Measurements from ENCODE around the gene SCD5. TPM values are rescaled to one million over a fixed set of nuclear protein-coding genes. Genes with fewer than 3 reads are reported as not detected.

The SCD5 gene
- total and polyA plus RNA-seq, 9 of the 15 experiments (the other 6 are each of a cell fraction or from before 2014, with no cell fraction given) = 0.01 to 0.20 (median 0.03) TPM; not detected in 5

DNA sequence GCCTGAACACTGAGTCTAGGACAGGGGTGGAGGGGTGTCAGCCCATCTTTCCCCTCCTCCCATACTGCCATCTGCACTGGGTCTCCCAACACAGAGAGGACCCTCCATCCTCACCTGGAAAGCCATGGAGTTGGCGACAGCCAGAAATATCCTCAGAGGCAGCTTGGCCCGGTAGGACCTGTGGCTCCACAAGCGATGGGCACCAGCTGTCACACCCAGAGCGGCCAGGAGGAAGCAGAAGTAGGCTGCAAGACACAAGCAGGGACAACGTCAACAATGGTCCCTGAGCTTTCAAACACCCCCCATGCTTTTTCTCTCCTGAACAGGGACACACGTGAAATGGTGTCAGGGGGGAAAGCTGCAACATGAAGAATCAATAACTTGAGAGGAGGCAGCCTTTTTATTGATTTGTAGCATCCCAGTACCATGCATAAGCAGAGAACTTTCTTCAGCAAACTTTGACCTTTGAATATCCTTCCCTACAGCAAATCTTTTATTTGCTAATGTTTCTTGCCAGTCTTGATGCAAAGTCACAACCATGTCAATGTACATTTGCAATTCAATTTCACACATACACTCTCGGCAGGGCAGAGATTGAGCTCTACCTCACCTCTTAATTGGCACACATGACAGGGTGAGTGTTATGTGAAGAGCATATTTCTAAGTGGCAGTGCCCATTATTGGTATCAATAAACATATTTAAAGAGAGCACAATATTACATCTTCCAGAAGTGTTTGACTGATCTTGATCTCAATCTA is 93.2 kb downstream of the SCD5 start:
- CTCF ChIA-PET (ENCODE audit: low intra/inter-chr PET ratio) = no interaction called here
- Histone ChIP-seq H3K4me3 (no peak overlapping the region), H3K4me1 (replicated peaks in 1 of 2; ENCODE audit: control insufficient read depth in 2 of 2, insufficient read depth in 2 of 2, low read length in 2 of 2) (no peaks in the 10 kb centered on the region), H3K4me2 (ENCODE audit: insufficient read depth, low read length) (no peak overlapping the region), H3K9me1 (ENCODE audit: control insufficient read depth, insufficient read depth, low read length) (no peaks in the 10 kb centered on the region), H3K27me3 (ENCODE audit: control insufficient read depth in 2 of 2, insufficient read depth in 2 of 2, low read length in 2 of 2) (no peaks in the 10 kb centered on the region; a peak in 1 of 5 replicates), H3K9me3 (replicated peaks; ENCODE audit: control insufficient read depth, insufficient read depth, low read depth, low read length) (no peaks in the 10 kb centered on the region), H4K20me1 (replicated peaks; ENCODE audit: control insufficient read depth, insufficient read depth, low read length) (no peaks in the 10 kb centered on the region), H3K36me3 (ENCODE audit: control insufficient read depth, insufficient read depth, low read length) (no peaks in the 10 kb centered on the region), H3K79me2 (ENCODE audit: control insufficient read depth, insufficient read depth, low read length) (no peaks in the 10 kb centered on the region), H2AFZ (ENCODE audit: low read depth, low read length) (no peak overlapping the region), H3K9ac (ENCODE audit: insufficient read depth in 1 of 2, low read depth in 2 of 2, low read length in 2 of 2) (no peak overlapping the region), H3K27ac (ENCODE audit: extremely low read depth, low read depth, low read length) (no peak overlapping the region)
- DNase-seq (ENCODE audit: extremely low read depth in 1 of 4, low spot score in 3 of 4) (no peak), ATAC-seq (no peak), FAIRE-seq (no peak)
- WGBS (ENCODE audit: insufficient coverage, low coverage, missing lambda C conversion rate) = 2% methylated on average over 7 of the region's 7 CpGs
- in situ Hi-C loops (cut with MboI) = no loop called here
- TF ChIP-seq, protein P1, sequence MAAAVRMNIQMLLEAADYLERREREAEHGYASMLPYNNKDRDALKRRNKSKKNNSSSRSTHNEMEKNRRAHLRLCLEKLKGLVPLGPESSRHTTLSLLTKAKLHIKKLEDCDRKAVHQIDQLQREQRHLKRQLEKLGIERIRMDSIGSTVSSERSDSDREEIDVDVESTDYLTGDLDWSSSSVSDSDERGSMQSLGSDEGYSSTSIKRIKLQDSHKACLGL (CRISPR knock-in tag; IDR thresholded peaks at IDR 0.05; ENCODE audit: borderline replicate concordance, poor library complexity, severe bottlenecking) = no peak
- TF ChIP-seq BACH1 (tag; IDR thresholded peaks at IDR 0.05) (no peak), SMARCE1 (IDR thresholded peaks at IDR 0.05) (no peak), RBM15 (IDR thresholded peaks at IDR 0.05; ENCODE audit: insufficient read depth, low read length) (no peak), CSDE1 (IDR thresholded peaks at IDR 0.05) (no peak), HNRNPK (IDR thresholded peaks at IDR 0.05; ENCODE audit: low read depth, low read length, poor library complexity, severe bottlenecking) (no peak)
- TF ChIP-seq, protein P2, sequence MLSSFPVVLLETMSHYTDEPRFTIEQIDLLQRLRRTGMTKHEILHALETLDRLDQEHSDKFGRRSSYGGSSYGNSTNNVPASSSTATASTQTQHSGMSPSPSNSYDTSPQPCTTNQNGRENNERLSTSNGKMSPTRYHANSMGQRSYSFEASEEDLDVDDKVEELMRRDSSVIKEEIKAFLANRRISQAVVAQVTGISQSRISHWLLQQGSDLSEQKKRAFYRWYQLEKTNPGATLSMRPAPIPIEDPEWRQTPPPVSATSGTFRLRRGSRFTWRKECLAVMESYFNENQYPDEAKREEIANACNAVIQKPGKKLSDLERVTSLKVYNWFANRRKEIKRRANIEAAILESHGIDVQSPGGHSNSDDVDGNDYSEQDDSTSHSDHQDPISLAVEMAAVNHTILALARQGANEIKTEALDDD (IDR thresholded peaks at IDR 0.05) = no peak
- BruUV-seq (replicated peaks) = no TSS peak
- intact Hi-C loops (cut with micrococcal nuclease) = no loop called here
- POLR2A ChIA-PET = interaction anchor here (0.5 to 0.7 kb wide), 2 partner anchors 30 to 671 kb away, joined by 3 to 4 read pairs; no protein-coding TSS in a partner anchor
